HepG2 (cell line): ENCODE results near the gene NSMCE4A. TPM values are rescaled to one million over a fixed set of nuclear protein-coding genes. Genes with fewer than 3 reads are reported as not detected.

Experiments
- NCOA2 ChIP-seq: sonication (generic); formaldehyde crosslinking; IDR thresholded peaks from 2 replicates; pipeline ENCODE4 v1.8.0; 2022; ENCODE audit warnings: inconsistent platforms
- NCOR1 ChIP-seq: fragments of 200-600 bp; sonication (generic); IDR thresholded peaks from 2 replicates; pipeline ENCODE4 v1.7.0; 2017; ENCODE audit warnings: antibody characterized with exemption, low read length, borderline replicate concordance
- NR2F1 ChIP-seq, 2 experiments: fragments of 450-650 bp in 1 of 2; formaldehyde crosslinking in 1 of 2; IDR thresholded peaks; 2 replicates each; pipeline versions ENCODE4 v1.5.0 to v1.6.1; 2016 to 2020; ENCODE audit warnings: mild to moderate bottlenecking in 1 of 2, missing compliant biosample characterization in 1 of 2, missing genetic modification reagents in 1 of 2, moderate library complexity in 1 of 2
- ZBTB3 ChIP-seq: sonication (generic); formaldehyde crosslinking; IDR thresholded peaks from 2 replicates; pipeline ENCODE4 v1.4.0; 2020; ENCODE audit warnings: low read depth, mild to moderate bottlenecking, moderate library complexity, missing genetic modification reagents, borderline replicate concordance
- ZNF7 ChIP-seq: IDR thresholded peaks from 2 replicates; pipeline ENCODE4 v1.6.1; 2016; ENCODE audit warnings: missing biosample characterization, missing genetic modification reagents
- polyA plus RNA-seq, 8 experiments: library from polyadenylated mRNA; depleted of rRNA in 3 of 8; stranded (reverse) in 7 of 8; unstranded in 1 of 8; fragments of >200 nt; fragmentation: Illumina TruSeq in 4 of 8; extraction: Trizol in 4 of 8; gene quantifications; 2 replicates each; pipeline versions ENCODE4 v1.2.1 to v1.2.3, GENCODE V29; 2011 to 2016; ENCODE audit warnings: low read depth in 4 of 8, missing spikeins in 1 of 8, mixed read lengths in 1 of 8; ENCODE audit not compliant: insufficient read depth in 1 of 8
- total RNA-seq, 5 experiments: library from RNA; depleted of rRNA; stranded (reverse); fragments of >200 nt; fragmentation: Illumina TruSeq; extraction: Trizol; gene quantifications; 2 replicates each; pipeline ENCODE4 v1.2.3, GENCODE V29; 2016; ENCODE audit warnings: low read depth in 1 of 5
- TF ChIP-seq, protein P1 (sequence below): sonication (generic); formaldehyde crosslinking; IDR thresholded peaks from 2 replicates; pipeline ENCODE4 v1.4.0; 2020; ENCODE audit warnings: missing genetic modification reagents, borderline replicate concordance
- TF ChIP-seq, protein P2 (sequence below): sonication (generic); formaldehyde crosslinking; IDR thresholded peaks from 2 replicates; pipeline ENCODE4; 2020; ENCODE audit warnings: missing genetic modification reagents, mild to moderate bottlenecking, borderline replicate concordance
- TF ChIP-seq, protein P3 (sequence below): sonication (generic); formaldehyde crosslinking; IDR thresholded peaks from 2 replicates; pipeline ENCODE4 v1.8.0; 2023; ENCODE audit warnings: mild to moderate bottlenecking, missing genetic modification reagents
- TF ChIP-seq, protein P4 (sequence below): IDR thresholded peaks from 2 replicates; pipeline ENCODE4 v1.6.1; 2016

The NSMCE4A gene
- total and polyA plus RNA-seq, 2 of the 13 experiments (the other 11 are each of a cell fraction or from before 2014, with no cell fraction given) = 61.1 to 91.6 TPM

DNA sequence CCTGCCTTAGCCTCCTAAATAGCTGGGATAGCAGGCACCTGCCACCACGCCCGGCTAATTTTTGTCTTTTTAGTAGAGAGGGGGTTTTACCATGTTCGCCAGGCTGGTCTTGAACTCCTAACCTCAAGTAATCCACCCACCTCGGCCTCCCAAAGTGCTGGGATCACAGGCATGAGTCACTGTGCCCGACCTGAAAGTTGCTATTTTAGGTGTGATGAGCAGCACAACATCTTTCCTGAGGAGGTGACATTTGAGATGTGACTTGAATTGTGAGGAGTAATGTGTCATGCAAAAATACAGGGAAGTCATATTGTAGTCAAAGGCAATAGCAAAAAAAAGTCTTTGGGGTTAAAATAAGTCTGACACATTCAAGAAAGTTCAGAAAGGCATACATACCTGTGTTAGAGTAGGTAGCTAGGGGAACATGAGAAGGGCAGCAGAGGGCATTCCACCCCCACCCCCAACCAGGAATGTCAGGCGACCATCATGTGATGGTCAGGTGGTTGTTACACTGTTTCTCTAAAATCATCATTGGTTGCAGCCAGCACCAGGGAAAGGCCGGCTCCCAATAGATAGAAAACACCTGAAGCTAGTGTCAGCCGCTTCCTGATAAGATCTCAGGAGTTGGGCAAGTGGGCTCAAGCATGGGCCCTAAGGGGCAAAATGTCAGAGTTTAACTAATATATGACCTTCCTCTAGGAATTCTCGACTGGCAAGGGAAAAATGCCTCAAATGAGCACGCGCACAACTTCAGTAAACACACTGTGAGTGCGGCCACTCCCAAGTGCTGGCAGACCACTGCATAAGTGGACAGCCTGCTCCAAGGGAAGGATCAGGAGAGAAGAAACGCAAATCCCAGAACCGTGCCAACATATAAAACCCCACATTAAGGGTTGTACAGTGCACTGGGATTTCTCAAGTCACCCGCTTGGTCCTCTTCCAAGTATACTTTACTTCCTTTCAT, 13.6 kb upstream of the NSMCE4A start, which contains the start of gene TACC2 (continued):
- no peak for TF ChIP-seq NCOR1
- peak in 1 of 2 experiments; percentile 52; a peak in 1 of 4 replicates for TF ChIP-seq NR2F1 (CRISPR knock-in tag; IDR thresholded peaks at IDR 0.05)
- TF ChIP-seq, protein P1, sequence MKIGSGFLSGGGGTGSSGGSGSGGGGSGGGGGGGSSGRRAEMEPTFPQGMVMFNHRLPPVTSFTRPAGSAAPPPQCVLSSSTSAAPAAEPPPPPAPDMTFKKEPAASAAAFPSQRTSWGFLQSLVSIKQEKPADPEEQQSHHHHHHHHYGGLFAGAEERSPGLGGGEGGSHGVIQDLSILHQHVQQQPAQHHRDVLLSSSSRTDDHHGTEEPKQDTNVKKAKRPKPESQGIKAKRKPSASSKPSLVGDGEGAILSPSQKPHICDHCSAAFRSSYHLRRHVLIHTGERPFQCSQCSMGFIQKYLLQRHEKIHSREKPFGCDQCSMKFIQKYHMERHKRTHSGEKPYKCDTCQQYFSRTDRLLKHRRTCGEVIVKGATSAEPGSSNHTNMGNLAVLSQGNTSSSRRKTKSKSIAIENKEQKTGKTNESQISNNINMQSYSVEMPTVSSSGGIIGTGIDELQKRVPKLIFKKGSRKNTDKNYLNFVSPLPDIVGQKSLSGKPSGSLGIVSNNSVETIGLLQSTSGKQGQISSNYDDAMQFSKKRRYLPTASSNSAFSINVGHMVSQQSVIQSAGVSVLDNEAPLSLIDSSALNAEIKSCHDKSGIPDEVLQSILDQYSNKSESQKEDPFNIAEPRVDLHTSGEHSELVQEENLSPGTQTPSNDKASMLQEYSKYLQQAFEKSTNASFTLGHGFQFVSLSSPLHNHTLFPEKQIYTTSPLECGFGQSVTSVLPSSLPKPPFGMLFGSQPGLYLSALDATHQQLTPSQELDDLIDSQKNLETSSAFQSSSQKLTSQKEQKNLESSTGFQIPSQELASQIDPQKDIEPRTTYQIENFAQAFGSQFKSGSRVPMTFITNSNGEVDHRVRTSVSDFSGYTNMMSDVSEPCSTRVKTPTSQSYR (CRISPR knock-in tag) = peak; percentile 46; the same call in 1 of the 2 replicates
- TF ChIP-seq, protein P2, sequence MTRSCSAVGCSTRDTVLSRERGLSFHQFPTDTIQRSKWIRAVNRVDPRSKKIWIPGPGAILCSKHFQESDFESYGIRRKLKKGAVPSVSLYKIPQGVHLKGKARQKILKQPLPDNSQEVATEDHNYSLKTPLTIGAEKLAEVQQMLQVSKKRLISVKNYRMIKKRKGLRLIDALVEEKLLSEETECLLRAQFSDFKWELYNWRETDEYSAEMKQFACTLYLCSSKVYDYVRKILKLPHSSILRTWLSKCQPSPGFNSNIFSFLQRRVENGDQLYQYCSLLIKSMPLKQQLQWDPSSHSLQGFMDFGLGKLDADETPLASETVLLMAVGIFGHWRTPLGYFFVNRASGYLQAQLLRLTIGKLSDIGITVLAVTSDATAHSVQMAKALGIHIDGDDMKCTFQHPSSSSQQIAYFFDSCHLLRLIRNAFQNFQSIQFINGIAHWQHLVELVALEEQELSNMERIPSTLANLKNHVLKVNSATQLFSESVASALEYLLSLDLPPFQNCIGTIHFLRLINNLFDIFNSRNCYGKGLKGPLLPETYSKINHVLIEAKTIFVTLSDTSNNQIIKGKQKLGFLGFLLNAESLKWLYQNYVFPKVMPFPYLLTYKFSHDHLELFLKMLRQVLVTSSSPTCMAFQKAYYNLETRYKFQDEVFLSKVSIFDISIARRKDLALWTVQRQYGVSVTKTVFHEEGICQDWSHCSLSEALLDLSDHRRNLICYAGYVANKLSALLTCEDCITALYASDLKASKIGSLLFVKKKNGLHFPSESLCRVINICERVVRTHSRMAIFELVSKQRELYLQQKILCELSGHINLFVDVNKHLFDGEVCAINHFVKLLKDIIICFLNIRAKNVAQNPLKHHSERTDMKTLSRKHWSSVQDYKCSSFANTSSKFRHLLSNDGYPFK = no peak
- TF ChIP-seq ZNF7 (CRISPR knock-in tag) = peak; percentile 96
- TF ChIP-seq NCOA2 = 0 out of 2 replicates have a peak, but pooled peaks have one; percentile 10
- TF ChIP-seq, protein P3, sequence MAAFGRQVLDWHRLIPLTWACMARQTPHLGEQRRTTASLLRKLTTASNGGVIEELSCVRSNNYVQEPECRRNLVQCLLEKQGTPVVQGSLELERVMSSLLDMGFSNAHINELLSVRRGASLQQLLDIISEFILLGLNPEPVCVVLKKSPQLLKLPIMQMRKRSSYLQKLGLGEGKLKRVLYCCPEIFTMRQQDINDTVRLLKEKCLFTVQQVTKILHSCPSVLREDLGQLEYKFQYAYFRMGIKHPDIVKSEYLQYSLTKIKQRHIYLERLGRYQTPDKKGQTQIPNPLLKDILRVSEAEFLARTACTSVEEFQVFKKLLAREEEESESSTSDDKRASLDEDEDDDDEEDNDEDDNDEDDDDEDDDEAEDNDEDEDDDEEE (CRISPR knock-in tag) = no peak
- TF ChIP-seq, protein P4, sequence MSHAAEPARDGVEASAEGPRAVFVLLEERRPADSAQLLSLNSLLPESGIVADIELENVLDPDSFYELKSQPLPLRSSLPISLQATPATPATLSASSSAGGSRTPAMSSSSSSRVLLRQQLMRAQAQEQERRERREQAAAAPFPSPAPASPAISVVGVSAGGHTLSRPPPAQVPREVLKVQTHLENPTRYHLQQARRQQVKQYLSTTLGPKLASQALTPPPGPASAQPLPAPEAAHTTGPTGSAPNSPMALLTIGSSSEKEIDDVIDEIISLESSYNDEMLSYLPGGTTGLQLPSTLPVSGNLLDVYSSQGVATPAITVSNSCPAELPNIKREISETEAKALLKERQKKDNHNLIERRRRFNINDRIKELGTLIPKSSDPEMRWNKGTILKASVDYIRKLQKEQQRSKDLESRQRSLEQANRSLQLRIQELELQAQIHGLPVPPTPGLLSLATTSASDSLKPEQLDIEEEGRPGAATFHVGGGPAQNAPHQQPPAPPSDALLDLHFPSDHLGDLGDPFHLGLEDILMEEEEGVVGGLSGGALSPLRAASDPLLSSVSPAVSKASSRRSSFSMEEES (CRISPR knock-in tag) = peak; percentile 82
- no peak for TF ChIP-seq ZBTB3 (CRISPR knock-in tag)
